Osteoblast (primary cell): ENCODE results near the gene ARHGEF17. TPM values are rescaled to one million over a fixed set of nuclear protein-coding genes. Genes with fewer than 3 reads are reported as not detected.
A peak's percentile ranks its signal among the peaks of the same experiment; 100 is the strongest.

Source experiments
- DNase-seq: peaks from one replicate; pipeline ENCODE4 v3.0.0; 2011; ENCODE audit warnings: low spot score, mixed read lengths; ENCODE audit not compliant: insufficient read length; ENCODE audit errors: missing footprints
- H2AFZ ChIP-seq: 2 replicates; pipeline ENCODE4 v1.6.0; 2011; ENCODE audit warnings: mild to moderate bottlenecking, low read length
- H3K27ac ChIP-seq: 2 replicates; pipeline ENCODE4 v1.5.1; 2011; ENCODE audit warnings: mild to moderate bottlenecking, low read depth, low read length, moderate library complexity
- H3K27me3 ChIP-seq: 2 replicates; pipeline ENCODE4 v1.6.0; 2012; ENCODE audit warnings: mild to moderate bottlenecking, control low read depth, inconsistent platforms, low read length, moderate library complexity; ENCODE audit not compliant: insufficient read depth
- H3K36me3 ChIP-seq: 2 replicates; pipeline ENCODE4 v1.5.1; 2011; ENCODE audit warnings: mild to moderate bottlenecking, low read length, control low read depth, moderate library complexity; ENCODE audit not compliant: insufficient read depth
- H3K4me1 ChIP-seq: 2 replicates; pipeline ENCODE4 v1.5.1; 2011; ENCODE audit warnings: mild to moderate bottlenecking, low read length, control low read depth, moderate library complexity; ENCODE audit not compliant: insufficient read depth
- H3K4me2 ChIP-seq: 2 replicates; pipeline ENCODE4 v1.6.0; 2011; ENCODE audit warnings: mild to moderate bottlenecking, low read length; ENCODE audit not compliant: insufficient read depth
- H3K4me3 ChIP-seq: fragments of 200-600 bp; sonication (generic); 3 replicates; pipeline ENCODE4 v1.5.1; 2012; ENCODE audit warnings: mild to moderate bottlenecking, low read length, inconsistent platforms; ENCODE audit not compliant: insufficient read depth
- H3K79me2 ChIP-seq: 2 replicates; pipeline ENCODE4 v1.6.0; 2012; ENCODE audit warnings: mild to moderate bottlenecking, low read length, control low read depth, inconsistent platforms; ENCODE audit not compliant: insufficient read depth
- H3K9me3 ChIP-seq: 2 replicates; pipeline ENCODE4 v1.5.1; 2011; ENCODE audit warnings: low read depth, low read length, control low read depth
- H4K20me1 ChIP-seq: 2 replicates; pipeline ENCODE4 v1.6.0; 2012; ENCODE audit warnings: mild to moderate bottlenecking, low read length, control low read depth; ENCODE audit not compliant: insufficient read depth
- total RNA-seq: library from RNA; depleted of rRNA; stranded (reverse); fragments of >200 nt; gene quantifications from 2 replicates; pipeline ENCODE4 v1.2.3, GENCODE V29; 2012
- TF ChIP-seq, protein P1 (sequence below): IDR thresholded peaks from 2 replicates; pipeline ENCODE4 v1.5.1; 2011; ENCODE audit warnings: mild to moderate bottlenecking, low read depth, low read length, moderate library complexity; ENCODE audit errors: extremely low read depth

Gene ARHGEF17
- total RNA-seq, 1 donor, result 67.0 TPM

DNA sequence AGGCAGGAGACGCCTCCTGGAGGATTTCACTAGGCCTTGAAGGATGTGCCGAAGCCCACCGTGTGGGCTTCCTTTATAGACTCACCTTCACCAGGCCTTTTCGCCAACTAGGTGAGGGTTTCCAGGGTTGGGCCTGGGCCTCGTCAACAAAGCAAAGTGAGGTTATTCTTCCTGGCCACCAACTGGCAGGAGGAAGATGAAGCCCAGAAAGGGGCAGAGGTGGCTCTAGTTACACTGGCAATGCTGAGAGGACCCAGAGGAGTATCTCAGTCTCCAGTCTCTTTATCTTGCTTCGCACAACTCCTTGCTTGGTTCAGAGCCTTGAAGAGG, 67.7 kb downstream of the ARHGEF17 start:
- Histone ChIP-seq H3K79me2 (peaks cover 44% of the 10 kb centered on the region), H4K20me1 (peaks cover 22% of the 10 kb centered on the region), H2AFZ (peak overlapping the region; percentile 69), H3K9me3 (no peaks in the 10 kb centered on the region), H3K4me1 (peaks cover 30% of the 10 kb centered on the region), H3K36me3 (no peaks in the 10 kb centered on the region), H3K27me3 (no peaks in the 10 kb centered on the region), H3K4me2 (peak overlapping the region; percentile 67), H3K27ac (peak overlapping the region; percentile 51), H3K4me3 (no peak overlapping the region)
- no peak for DNase-seq
- TF ChIP-seq, protein P1, sequence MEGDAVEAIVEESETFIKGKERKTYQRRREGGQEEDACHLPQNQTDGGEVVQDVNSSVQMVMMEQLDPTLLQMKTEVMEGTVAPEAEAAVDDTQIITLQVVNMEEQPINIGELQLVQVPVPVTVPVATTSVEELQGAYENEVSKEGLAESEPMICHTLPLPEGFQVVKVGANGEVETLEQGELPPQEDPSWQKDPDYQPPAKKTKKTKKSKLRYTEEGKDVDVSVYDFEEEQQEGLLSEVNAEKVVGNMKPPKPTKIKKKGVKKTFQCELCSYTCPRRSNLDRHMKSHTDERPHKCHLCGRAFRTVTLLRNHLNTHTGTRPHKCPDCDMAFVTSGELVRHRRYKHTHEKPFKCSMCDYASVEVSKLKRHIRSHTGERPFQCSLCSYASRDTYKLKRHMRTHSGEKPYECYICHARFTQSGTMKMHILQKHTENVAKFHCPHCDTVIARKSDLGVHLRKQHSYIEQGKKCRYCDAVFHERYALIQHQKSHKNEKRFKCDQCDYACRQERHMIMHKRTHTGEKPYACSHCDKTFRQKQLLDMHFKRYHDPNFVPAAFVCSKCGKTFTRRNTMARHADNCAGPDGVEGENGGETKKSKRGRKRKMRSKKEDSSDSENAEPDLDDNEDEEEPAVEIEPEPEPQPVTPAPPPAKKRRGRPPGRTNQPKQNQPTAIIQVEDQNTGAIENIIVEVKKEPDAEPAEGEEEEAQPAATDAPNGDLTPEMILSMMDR, result no peak

DNA sequence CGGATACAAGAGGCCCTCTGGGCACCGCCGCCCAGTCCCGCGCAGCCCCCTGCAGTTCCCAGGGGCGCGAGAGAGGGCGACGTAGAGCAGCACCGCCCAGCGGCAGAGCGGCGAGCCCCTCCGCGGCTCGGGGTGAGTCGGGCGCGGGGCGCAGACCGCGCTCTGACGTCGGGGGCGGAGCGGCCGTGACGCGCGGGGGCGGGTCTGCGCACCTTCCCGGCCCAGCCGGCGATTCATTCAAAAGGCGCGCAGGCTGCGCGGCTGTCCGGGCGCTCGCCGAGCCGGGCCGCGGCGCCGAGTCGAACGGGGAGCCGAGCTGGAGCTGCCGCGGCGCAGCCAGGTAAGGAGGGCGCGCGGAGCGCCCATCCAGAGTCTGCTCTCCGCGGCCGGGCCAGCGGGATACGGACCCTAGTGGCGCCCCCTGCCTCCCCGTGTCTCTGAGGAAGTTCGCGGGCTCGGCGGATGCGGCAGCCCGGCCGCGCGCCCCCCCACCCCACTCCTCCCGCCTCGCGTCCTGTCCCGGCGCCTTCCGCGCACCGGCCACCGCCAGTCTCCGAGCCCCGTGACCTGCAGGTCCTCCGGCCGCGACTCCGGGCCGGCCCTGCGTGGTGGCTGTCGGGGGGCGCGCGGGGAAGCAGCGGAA, 68.2 kb downstream of the ARHGEF17 start, which contains the start of gene RELT:
TSS of gene RELT (plus strand) at position 240 of the 643 bp plus-strand sequence. CDS start 12,738 bp downstream, outside the sequence.
- Histone ChIP-seq H3K9me3 (no peaks in the 10 kb centered on the region), H3K4me3 (peak within 1 kb of the TSS; percentile 95), H4K20me1 (peaks cover 26% of the 10 kb centered on the region), H3K4me2 (peak within 1 kb of the TSS; percentile 97), H3K79me2 (peaks cover 49% of the 10 kb centered on the region), H2AFZ (peak within 1 kb of the TSS; percentile 77), H3K4me1 (peaks cover 30% of the 10 kb centered on the region), H3K27ac (peak within 1 kb of the TSS; percentile 95), H3K36me3 (no peaks in the 10 kb centered on the region), H3K27me3 (no peaks in the 10 kb centered on the region)
- peak; percentile 100 for DNase-seq
- TF ChIP-seq, protein P1, result peak; percentile 72

DNA sequence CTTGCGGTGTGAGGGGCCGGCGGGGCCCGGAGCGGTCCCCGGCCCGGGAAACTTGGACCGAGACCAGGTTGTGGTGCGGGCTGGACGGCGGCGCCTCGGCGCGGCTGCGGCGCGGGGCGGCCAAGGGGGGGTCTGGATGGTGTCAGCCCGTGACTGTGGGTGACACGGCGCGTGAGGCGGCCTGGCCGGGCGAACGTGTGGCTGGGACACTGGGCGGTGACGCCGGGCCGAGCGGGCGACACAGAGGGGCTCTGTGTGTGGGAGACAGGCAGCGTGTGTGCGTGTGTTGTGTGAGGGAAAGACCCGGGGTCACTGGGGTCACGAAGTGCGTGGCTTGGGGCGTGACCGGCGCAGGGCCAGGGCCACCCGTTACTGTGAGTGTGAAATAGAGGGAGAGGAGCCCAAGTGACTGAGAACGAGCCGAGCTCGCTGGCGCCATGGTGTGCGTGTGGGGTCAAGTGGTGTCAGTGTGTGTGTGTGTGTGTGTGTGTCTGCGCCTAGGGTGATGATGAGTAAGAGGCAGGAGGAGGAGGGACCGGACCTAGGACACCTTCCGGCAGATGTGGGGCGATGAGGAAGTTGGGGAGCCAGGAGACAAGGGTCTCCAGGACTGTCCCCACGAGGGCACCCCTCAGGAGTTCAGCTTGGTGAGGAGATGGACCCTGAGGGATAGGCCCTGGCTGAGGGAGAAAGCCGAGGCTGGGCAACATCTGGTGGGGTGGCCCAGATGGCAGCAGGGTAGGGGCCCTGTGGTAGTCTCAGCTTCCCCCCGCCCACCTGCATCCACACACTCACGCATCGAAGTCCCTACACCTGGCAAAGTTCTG, 68.9 kb downstream of the ARHGEF17 start:
- Histone ChIP-seq H3K36me3 (no peaks in the 10 kb centered on the region), H2AFZ (peak overlapping the region; percentile 77), H3K4me2 (peak overlapping the region; percentile 97), H3K4me1 (peaks cover 30% of the 10 kb centered on the region), H3K9me3 (no peaks in the 10 kb centered on the region), H4K20me1 (peaks cover 26% of the 10 kb centered on the region), H3K27me3 (no peaks in the 10 kb centered on the region), H3K4me3 (peak overlapping the region; percentile 95), H3K79me2 (peaks cover 57% of the 10 kb centered on the region), H3K27ac (peak overlapping the region; percentile 95)
- TF ChIP-seq, protein P1, result no peak
- peak; percentile 98 for DNase-seq

- Histone ChIP-seq H3K4me3 (no peak overlapping the region), H2AFZ (no peak overlapping the region), H3K36me3 (no peaks in the 10 kb centered on the region), H3K9me3 (no peaks in the 10 kb centered on the region), H3K4me1 (peaks cover 23% of the 10 kb centered on the region), H4K20me1 (peaks cover 47% of the 10 kb centered on the region), H3K27ac (peak overlapping the region; percentile 23), H3K4me2 (no peak overlapping the region), H3K79me2 (peaks cover 80% of the 10 kb centered on the region), H3K27me3 (no peaks in the 10 kb centered on the region)
- TF ChIP-seq, protein P1, result no peak
- no peak for DNase-seq
Measured at GRCh38 chr11:73379189-73379880, 71.3 kb downstream of the ARHGEF17 start.
